Measurements from ENCODE around the gene ADRM1. TPM values are rescaled to one million over a fixed set of nuclear protein-coding genes. Genes with fewer than 3 reads are reported as not detected.

ADRM1 gene, protein sequence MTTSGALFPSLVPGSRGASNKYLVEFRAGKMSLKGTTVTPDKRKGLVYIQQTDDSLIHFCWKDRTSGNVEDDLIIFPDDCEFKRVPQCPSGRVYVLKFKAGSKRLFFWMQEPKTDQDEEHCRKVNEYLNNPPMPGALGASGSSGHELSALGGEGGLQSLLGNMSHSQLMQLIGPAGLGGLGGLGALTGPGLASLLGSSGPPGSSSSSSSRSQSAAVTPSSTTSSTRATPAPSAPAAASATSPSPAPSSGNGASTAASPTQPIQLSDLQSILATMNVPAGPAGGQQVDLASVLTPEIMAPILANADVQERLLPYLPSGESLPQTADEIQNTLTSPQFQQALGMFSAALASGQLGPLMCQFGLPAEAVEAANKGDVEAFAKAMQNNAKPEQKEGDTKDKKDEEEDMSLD
- total RNA-seq = 82.3 and 123 TPM in 2 replicates

DNA sequence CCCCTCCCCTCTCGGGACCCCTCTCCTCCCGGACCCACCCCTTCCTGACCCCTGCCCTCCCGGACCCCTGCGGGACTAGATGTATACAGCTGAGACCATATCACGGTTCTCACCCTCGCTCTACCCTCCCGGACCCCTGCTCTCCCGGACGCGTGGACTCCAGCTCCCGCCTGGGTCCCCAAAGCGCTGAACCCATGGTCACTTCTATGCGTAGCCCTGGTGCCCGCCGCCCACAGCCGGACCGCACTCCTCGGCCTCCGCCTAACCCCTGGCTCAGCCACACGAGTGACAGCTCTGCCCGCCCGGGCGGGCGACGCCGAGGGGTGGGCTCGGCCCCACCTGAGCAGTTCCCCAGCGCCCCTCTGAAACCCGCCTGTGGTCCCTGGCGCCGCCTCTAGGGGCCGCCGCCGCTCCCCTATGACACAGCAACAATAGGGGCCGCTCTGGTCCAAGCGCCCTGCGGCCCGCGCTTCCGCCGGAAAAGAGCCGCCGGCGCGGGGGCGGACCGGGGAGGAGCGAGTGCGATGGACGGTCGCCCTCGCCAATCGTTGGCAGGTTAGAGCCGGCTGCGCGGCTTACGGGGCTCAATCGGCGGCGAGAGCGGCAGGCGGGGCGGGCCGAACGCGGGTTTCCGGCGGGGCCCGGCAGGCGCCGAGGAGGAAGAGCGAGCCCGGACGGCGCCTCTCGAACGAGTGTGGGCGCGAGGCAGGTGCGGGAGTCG is at the start of gene ADRM1:
TSS of gene ADRM1 (plus strand) at position 657 of the 721 bp plus-strand sequence. CDS start 572 bp downstream, outside the sequence.

Other genes with a start within 250 kb of the ADRM1 start
- gene TAF4, start 237.1 kb upstream of the ADRM1 start, total RNA-seq = 2.3 and 2.7 TPM in 2 replicates
- 42.2 and 45.1 TPM in 2 replicates for gene LSM14B, start 180.5 kb upstream of the ADRM1 start, total RNA-seq
- gene PSMA7, start 159.6 kb upstream of the ADRM1 start, total RNA-seq = 244 and 526 TPM in 2 replicates
- 10.1 and 11.3 TPM in 2 replicates for gene SS18L1, start 159.2 kb upstream of the ADRM1 start, total RNA-seq
- 14.1 and 19.9 TPM in 2 replicates for gene MTG2, start 120.0 kb upstream of the ADRM1 start, total RNA-seq
- gene HRH3, start 82.7 kb upstream of the ADRM1 start, total RNA-seq = not detected in 2 replicates
- gene OSBPL2, start 64.5 kb upstream of the ADRM1 start, total RNA-seq = 25.9 and 31.9 TPM in 2 replicates
- gene LAMA5, start 64.3 kb downstream of the ADRM1 start, total RNA-seq = 19.7 and 35.7 TPM in 2 replicates
- 543 and 873 TPM in 2 replicates for gene RPS21, start 84.1 kb downstream of the ADRM1 start, total RNA-seq
- gene CABLES2, start 104.3 kb downstream of the ADRM1 start, total RNA-seq = 0.28 and 0.96 TPM in 2 replicates
- gene RBBP8NL, start 124.5 kb downstream of the ADRM1 start, total RNA-seq = not detected in 2 replicates
- gene GATA5, start 173.0 kb downstream of the ADRM1 start, total RNA-seq = not detected in 2 replicates